NCI-H1417 treated with DMSO at 0.1 percent for 48 hours (cell line): Measurements from ENCODE around the gene RFC2.
"Not testable (repeated sequence)": the region's sequence is repeated elsewhere in the genome, so short reads cannot be mapped to it uniquely, and the experiment has no call there.

ENCODE experiments used
- DNase-seq: peaks from one replicate; lab custom pipeline; 2025; lab: John Stamatoyannopoulos, UW

Gene RFC2

DNA sequence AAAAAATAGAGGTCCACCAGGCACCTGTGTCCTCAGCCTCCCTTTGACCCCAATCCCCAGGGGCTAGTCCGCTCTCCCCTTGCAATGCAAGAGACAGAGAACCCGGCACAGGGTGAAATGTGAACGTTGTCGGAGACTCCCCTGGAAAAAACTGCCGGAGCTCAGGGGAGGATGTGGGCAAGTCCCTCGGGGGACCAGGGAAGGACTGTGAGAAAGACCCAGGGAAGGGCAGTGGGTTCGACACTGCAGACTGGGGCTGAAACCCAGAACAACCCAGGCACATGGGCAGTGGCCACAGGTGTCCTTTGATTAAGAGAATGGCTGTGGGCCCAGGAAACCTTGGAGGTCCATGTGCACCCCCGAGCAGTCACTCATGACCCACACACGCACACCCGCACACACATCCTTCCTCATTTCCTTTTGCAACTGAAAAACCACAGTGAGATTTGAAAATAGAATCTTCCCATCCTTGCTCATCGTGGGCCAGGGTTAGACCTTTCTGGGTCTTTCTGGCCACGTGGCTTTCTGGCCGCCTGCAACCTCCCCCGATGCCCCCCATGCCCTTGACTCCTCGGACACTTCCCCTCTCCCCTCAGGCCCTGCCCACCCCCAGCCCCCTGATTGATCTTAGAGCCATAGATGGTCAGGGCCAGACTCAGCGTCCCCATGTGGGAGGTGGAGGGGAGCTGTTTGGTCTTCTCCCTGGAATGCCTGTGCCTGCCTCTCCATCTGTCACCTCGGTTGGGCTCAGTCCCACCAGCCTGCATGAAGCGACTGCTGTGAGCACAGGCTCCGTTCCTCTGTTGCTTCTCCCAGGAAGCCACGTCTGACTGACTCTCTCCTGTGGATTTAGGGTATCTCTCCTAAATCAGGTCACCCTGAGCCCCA, 36.5 kb downstream of the RFC2 start:
- DNase-seq = no peak

DNA sequence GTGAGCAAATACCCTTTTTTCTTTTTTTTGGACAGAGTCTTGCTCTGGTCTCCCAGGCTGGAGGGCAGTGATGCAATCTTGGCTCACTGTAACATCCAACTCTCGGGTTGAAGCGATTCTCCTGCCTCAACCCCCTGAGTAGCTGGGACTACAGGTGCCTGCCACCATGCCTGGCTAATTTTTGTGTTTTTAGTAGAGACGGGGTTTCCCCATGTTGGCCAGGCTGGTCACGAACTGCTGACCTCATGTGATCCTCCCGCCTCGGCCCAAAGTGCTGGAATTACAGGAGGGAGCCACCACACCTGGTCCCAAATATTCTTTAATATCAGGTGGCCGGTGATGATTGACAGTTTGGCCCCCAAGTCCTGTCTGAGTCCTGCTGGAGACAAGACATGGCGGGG, 37.8 kb downstream of the RFC2 start:
- DNase-seq = no peak

DNA sequence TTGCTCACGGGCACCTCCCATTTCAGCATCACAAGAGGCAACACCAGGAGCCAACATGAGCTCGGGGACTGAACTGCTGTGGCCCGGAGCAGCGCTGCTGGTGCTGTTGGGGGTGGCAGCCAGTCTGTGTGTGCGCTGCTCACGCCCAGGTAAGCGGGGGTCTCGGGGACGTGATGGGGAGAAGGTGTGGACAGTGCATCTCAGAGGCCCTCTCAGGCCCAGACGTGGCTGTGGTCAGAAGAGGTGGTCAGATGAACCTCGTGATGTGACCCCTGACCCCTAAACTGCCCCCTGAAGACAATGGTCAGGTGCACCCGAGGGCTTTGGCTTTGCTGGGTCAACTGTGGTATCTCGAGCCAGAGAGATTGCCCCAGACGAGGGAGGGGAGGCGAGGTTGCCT, 38.3 kb downstream of the RFC2 start:
- no peak for DNase-seq

DNA sequence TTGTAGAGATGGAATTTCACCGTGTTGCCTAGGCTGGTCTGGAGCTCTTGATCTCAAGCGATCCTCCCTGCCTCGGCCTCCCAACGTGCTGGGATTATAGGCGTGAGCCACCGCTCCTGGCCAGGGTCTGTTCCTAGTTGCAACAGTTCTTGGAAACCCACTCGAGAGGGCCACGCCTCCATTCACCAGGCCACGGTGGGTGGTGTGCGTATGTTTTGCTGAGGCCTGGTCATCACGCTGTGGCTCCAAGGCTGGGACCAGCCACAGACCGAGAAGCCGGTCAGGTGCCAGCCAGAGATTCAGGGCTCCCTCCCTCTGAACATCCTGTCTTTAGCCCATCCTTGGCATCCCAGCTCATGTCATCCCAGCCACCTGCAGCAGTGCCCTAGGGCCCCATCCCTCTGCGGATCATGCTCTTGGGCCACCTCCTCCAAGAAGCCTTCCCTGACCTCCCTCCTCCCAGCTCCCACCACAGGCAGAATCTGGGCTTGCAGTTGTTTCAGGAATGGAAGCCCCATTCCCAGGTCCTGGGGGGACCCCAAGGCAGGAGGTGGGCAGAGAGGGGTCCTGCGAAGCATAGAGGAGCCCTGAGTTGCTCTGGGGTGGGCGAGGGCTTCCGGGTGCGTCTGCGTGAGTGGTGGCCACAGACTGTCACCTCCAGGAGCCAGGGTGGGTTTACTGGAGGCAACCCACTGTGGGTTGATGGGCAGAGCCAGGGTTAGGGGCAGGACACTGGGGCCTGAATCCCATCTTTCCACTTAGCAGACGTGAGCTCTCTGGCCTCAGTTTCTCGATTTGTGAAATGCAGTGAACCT, 39.2 kb downstream of the RFC2 start:
- DNase-seq = no peak

DNA sequence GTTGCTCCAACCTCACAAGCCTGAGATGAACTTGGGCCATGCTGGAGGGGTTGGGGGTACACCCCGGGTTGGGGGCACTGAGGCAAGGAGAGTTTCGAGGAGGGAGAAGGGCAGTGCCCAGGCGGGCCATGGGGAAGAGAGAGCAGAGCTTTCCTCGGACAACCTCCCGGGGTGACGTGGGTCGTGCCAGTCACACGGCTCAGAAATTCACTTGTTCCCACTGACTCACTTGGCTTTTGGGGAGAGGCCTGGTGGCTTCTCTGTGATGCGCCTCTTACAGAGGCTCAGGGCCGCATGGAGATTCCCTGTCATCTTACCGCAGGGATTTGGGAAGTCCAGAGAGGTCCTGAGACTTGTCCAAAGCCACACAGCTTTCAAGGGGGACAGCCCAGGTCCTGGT, 41.5 kb downstream of the RFC2 start:
- DNase-seq = no peak

DNA sequence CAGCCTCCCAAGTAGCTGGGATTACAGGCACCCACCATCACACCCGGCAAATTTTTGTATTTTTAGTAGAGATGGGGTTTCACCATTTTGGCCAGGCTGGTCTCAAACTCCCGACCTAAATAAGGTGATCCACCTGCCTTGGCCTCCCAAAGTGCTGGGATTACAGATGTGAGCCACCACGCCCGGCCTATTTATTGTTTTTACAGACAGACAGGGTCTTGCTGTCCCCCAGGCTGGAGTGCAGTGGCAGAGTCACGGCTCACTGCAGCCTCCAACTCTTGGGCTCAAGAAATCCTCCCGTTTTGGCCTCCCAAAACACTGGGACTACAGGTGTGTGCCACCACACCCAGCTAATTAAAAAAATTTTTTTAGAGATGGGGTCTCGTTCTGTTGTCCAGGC, 46.0 kb downstream of the RFC2 start:
- not testable (repeated sequence) for DNase-seq

DNA sequence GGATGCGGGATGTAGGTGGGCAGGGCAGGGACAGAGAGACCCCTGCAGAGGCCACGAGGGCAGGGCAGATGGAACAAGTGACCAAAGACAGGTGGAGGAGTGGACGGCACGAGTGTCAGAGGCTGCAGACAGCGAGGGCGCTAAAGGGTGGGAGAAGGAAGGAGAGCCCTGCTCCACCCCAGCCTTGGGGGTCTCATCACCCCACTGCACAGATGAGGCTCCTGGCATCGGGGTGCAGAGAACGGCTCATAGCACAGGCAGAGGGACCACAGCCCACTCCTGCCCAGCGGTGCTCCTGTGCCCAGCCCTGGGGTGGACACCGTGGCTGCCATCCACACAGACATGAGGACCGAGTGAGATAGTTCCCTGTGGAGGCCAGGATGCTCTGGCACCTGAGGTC, 46.6 kb downstream of the RFC2 start:
- DNase-seq = no peak

DNA sequence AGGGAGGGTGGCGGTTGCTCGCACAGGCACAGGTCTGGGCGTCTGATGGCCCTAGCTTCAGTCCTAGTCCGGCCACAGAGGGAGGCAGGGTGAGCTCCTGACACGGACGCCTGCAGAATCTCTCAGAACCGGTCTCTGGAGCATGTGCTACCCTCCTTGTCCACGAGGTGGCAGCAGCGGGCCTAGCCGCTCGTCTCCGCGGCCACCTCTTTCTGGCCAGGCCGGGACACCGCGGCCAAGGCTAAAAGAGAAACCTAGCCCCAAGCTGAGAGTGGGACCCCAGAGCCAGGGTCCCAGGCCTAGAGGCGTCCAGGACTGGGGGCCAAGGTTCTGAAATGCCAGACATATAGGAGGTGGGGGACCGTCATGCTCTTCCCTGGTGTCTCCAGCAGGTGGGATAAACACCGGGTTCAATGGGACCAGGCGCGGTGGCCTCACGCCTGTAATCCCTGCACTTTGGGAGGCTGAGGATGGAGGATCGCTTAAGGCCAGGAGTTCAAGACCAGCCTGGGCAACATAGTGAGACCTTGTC, 47.5 kb downstream of the RFC2 start:
- DNase-seq = peak; percentile 12

DNA sequence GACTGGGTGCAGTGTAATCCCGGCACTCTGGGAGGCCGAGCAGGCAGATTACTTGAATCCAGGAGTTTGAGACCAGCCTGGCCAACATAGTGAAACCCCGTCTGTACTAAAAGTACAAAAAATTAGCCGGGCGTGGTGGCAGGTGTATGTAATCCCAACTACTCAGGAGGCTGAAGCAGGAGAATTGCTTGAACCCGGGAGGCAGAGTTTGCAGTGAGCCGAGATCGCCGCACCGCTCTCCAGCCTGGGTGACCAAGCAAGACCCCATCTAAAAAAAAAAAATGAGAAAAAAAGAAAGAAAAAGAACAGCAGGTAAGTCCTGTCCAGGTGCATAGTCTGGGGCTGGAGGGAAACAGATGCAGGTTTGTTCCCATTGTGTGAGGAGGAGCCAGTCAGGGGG, 48.1 kb downstream of the RFC2 start:
- not testable (repeated sequence) for DNase-seq

DNA sequence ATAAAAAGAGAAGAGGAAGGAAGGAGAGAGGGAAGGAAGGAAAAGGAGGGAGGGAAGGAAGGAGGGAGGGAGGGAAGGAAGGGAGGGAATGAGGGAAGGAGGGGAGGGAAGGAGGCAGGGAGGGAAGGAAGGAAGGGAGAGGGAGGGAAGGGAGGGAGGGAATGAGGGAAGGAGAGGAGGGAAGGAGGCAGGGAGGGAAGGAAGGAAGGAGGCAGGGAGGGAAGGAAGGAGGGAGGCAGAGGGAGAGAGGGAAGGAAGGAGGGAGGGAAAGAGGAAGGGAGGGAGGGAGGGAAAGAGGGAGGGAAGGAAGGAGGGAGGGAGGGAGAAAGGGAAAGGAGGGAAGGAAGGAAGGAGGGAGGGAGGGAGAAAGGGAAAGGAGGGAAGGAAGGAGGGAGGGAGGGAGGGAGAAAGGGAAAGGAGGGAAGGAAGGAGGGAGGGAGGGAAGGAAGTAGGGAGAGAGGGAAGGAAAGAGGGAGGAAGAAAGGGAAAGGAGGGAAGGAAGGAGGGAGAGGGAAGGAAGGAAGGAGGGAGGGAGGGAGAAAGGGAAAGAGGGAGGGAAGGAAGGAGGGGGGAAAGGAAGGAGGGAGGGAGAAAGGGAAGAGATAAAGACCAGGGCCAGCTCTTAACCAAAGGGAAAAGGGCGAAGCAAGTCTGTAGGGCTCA, 50.1 kb downstream of the RFC2 start:
- DNase-seq = no peak

DNA sequence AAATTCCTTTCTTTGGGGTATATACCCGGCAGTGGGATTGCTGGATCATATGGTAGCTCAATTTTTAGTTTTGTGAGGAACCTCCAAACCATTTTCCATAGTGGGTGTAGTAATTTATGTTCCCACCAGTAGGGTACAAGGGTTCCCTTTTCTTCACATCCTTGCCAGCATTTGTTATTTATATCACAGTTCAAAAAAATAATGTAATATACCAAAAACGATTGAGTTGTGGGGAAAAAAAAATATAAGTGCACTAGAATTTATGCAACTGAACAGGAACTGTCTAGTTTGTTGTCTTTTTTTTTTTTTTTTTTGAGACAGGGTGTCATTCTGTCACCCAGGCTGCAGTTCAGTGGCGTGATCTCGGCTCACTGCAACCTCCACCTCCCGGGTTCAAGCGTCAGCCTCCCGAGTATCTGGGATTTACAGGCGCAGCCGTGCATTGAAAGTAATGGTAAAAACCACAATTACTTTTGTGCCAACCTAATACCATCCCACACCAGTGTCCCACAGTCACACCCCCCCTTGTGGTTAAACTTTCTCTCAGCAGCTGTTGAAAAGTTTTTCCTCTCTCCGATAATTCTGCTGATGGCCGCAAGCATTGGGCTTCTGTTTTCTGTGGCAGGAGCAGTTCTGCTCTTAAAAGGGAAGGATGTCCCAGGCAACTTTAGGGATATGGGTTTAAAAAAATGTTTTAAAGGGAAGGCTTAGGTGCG, 51.2 kb downstream of the RFC2 start:
- no peak for DNase-seq

DNA sequence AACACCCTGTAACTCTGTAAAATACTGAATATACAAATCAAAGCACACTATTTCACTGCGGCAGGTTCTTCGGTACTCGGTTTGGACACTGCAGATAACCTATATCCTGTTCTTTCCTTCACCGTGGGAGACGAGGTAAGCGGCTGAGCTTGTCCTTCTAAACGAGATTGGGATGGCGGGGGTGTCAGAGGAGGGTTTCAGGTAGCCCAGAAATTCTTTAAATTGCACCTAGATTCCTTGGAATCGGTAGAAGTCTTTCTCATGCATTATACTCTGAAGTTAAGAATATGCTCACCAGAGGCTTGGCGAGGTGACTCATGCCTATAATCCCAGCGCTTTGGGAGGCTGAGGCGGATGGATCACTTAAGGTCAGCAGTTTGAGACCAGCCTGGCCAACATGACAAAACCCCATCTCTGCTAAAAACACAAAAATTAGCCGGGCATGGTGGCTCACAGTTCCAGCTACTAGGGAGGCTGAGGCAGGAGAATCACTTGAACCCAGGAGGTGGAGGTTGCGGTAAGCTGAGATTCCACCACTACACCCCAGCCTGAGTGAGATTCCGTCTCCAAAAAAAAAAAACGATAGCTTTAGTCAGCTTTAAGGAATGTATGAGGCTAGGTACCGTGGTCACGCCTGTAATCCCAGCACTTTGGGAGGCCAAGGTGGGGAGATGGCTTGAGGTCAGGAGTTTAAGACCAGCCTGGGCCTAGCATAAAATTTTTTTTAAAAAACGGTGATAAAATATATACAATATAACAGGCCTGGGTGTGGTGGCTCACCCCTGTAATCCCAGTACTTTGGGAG, 54.4 kb downstream of the RFC2 start:
- no peak for DNase-seq

DNA sequence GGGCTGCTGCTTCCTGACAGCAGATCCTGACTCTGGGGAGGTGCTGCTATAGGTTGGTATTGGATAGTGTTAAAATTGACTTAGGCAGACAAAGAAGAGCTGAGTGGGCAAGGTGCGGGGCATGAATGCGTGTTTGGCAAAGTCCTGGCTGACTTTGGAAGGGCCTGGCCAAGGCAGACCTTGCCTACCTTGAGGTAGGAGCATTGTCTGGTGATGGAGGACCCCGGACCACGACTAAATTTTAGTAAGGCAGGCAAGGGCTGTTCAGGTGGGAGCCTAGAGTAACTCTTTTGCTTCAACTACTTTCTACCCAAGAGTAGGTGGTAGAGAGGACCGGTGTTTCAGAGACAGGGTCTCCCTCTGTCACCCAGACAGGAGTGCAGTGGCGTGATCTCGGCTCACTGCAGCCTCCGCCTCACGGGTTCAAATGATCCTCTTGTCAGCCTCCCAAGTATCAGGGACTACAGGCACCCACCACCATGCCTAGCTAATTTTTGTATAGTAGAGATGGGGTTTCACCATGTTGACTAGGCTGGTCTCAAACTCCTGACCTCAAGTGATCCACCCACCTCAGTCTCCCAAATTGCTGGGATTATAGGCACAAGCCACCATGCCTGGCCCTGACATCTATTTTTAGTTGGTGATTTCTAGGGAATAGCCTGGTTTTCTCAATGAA, 56.6 kb downstream of the RFC2 start:
- no peak for DNase-seq

DNA sequence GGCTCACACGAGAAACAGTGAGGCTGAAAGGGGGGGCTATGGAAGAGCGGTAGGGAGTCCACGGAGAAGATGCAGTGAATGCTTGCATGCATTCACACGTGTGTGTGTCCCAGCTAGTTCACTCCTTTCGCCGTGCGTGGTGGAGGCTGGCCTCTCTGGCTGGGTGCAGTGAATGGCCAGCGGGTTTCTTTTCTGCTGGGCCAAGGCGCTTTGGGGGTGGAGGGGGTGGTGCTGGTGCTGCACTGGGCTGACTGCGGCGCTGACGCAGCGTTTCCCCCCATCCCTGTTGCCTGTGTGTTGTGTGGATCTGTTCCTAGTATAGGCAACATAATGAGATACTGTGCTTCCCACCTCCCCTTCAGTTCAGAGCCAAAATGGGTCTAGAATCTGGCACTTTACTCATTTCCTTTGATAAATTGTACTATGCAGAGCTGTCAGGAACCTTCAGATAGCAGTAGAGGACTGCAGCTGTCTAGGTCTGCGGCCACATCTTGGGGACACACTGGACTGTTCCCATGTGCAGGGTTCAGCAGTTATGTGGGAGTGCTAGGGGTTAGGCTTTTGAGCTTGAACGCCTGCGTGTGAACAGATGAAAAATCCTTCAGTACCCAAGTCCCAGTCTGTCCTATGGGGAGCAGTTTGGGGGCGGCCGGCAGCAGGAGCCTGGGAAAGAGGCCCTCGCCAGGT, 58.1 kb downstream of the RFC2 start:
- DNase-seq = not testable (repeated sequence)

DNA sequence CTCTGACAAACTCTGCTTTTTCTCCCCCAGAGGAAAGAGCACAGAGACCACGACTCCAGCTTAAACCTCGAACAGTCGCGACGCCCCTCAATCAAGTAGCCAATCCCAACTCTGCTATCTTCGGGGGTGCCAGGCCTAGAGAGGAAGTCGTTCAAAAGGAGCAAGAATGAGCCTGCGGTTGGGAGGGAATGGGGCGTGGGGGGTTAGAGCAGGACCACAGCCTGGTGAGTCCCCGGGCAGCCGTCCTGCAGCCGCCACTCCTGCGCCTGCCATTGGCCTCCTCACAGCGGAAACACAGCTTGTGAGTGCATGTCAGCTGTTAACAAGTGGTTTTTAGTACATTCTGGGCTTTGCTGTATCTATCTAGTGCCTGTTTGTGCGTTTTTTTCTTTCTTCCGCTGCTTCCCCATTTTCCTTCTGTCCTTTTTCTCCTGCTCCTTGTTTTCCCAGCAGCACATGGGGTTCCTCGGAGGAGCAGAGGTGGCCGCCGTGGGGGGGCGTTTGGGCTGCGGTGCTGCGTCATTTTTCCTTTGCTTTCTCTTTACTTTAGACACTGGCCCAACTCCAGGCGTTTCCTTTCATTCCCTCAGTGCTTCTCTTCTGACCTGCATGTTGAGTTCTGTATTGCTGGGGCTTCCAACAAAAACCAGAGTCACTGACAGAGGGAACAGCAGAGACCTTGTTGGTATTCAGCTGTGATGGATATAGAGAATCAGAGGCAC, 58.9 kb downstream of the RFC2 start:
- DNase-seq = not testable (repeated sequence)

DNA sequence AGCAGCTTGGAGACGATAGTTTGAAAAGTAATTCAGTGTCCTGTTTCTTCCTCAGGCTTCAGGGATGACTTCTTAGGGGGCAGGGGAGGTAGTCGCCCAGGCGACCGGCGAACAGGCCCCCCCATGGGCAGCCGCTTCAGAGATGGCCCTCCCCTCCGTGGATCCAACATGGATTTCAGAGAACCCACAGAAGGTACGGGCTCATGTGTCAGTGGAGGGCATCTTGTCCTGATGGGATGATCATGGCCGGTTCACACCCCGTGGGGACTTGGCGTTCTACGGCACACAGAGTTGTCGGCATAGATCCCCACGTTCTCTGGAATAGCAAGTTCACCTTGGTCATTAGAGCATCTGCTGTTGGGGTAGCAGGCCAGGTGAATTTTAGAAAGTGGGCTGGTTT, 59.5 kb downstream of the RFC2 start:
- DNase-seq = no peak

DNA sequence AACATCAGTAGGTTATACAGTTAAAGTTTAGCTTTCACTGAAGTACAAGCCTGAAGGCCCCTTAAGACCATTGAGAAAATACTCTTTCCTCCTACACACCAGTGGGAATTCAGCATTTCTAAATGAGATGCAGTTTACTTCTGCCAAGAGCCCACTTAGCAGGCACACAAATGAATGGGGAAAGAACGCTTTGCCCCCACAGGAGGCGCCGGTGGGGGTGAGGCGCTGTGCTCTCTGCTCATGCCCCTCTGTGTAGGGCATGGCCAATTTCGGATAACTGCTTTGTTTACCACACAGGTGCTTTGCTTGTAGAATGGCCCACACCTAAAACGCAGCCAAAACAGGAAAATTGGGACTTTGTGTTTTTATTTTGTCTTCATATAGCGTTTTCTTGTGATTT, 60.3 kb downstream of the RFC2 start:
- DNase-seq = no peak

DNA sequence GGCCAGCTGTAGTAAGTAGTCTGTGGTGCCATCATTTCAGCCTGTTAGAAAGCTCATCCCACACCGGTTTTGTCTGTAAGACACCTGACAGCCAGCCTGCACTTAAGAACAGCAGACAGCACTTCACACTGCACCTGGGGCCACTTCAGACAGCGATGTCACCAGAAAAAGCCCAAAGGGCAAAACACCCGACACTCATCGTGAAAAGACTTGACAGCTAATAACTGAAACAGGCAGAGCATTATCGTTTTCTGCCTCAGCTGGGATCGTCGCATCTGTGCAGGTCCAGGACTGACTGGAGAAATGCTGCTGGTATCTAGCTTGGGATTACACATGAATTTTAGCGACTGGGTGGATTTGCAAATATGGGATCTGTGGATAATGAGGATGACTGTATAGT, 61.1 kb downstream of the RFC2 start:
- DNase-seq = peak; percentile 64

DNA sequence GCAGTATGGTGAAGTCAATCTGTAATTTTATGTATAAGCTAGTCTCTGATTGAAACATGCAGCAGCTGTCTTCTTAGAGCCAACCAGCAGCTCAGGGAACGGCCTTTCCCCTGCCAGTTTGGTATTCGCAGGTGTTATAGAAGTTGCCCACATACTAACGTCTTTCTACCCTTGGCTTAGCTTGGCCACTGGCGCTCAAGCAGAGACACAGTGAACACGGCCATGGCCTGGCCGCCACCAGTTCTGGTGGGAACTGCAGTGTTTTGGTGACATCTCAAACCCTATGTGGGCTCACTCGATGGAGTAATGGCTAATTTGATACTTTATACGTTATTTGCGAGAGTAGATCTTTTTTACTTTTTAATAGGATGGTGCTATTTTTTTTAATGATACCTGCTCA, 63.0 kb downstream of the RFC2 start:
- no peak for DNase-seq
